SU-DHL-6 (cell line): Measurements from ENCODE around the gene MKX.

Experiments used
- H2AFZ ChIP-seq: fragments of 200-600 bp; sonication (generic); 2 replicates; pipeline ENCODE4 v1.6.1; 2014; ENCODE audit warnings: low read depth, mild to moderate bottlenecking, moderate library complexity, mixed read lengths, antibody characterized with exemption, low read length; ENCODE audit not compliant: severe bottlenecking
- H3F3A ChIP-seq: fragments of 200-600 bp; shearing (Covaris generic); 2 replicates; pipeline ENCODE4 v1.6.0; 2016; ENCODE audit warnings: antibody characterized with exemption, mild to moderate bottlenecking; ENCODE audit not compliant: insufficient read depth
- H3K27ac ChIP-seq: fragments of 200-600 bp; sonication (generic); 2 replicates; pipeline ENCODE4 v1.5.1; 2016; ENCODE audit warnings: low read depth, mild to moderate bottlenecking, low read length, moderate library complexity, mixed read lengths
- H3K27me3 ChIP-seq: fragments of 200-600 bp; sonication (generic), shearing (Covaris generic); 2 replicates; pipeline ENCODE4 v1.6.0; 2014; ENCODE audit warnings: mild to moderate bottlenecking, low read length
- H3K36me3 ChIP-seq: fragments of 200-600 bp; sonication (generic); 2 replicates; pipeline ENCODE4 v1.6.1; 2014; ENCODE audit warnings: mild to moderate bottlenecking, low read length, mixed read lengths
- H3K4me2 ChIP-seq: fragments of 300-600, 200-600 bp; shearing (Covaris generic), sonication (generic); 2 replicates; pipeline ENCODE4 v1.6.0; 2014; ENCODE audit warnings: low read length, low read depth, mild to moderate bottlenecking; ENCODE audit not compliant: poor library complexity, severe bottlenecking
- H3K4me3 ChIP-seq: fragments of 200-600 bp; sonication (generic); 2 replicates; pipeline ENCODE4 v1.5.1; 2014; ENCODE audit warnings: antibody characterized with exemption, low read length, mild to moderate bottlenecking, mixed read lengths; ENCODE audit not compliant: insufficient read depth, poor library complexity, severe bottlenecking
- H3K79me2 ChIP-seq: fragments of 200-600 bp; sonication (generic); 2 replicates; pipeline ENCODE4 v1.6.1; 2014; ENCODE audit warnings: mild to moderate bottlenecking, low read length, moderate library complexity; ENCODE audit not compliant: insufficient read depth
- H3K9ac ChIP-seq: fragments of 200-600 bp; sonication (generic); 2 replicates; pipeline ENCODE4 v1.7.0; 2014; ENCODE audit warnings: mild to moderate bottlenecking, low read length
- H3K9me2 ChIP-seq: fragments of 200-600 bp; sonication (generic); replicated peaks from 2 replicates; pipeline ENCODE4 v1.6.1; 2014; ENCODE audit warnings: low read length; ENCODE audit not compliant: insufficient read depth
- H3K9me3 ChIP-seq: fragments of 200-600 bp; sonication (generic); 2 replicates; pipeline ENCODE4 v1.6.1; 2014; ENCODE audit warnings: low read length, mixed read lengths; ENCODE audit not compliant: insufficient read depth
- H4K20me1 ChIP-seq: fragments of 200-600 bp; sonication (generic); 2 replicates; pipeline ENCODE4 v1.6.1; 2014; ENCODE audit warnings: low read depth, mild to moderate bottlenecking, antibody characterized with exemption, low read length, moderate library complexity, mixed read lengths
- CTCF ChIP-seq: fragments of 200-600 bp; sonication (generic); IDR thresholded peaks from one replicate; pipeline ENCODE4 v1.5.1; 2017; ENCODE audit warnings: antibody characterized with exemption, mild to moderate bottlenecking, low read length, moderate library complexity; ENCODE audit not compliant: insufficient read depth, poor library complexity, severe bottlenecking
- EZH2phosphoT487 ChIP-seq: fragments of 200-600 bp; sonication (generic), shearing (Covaris generic); conservative IDR thresholded peaks from 2 replicates; pipeline ENCODE4 v1.6.1; 2018; ENCODE audit warnings: mild to moderate bottlenecking, antibody characterized with exemption, low read length, moderate library complexity, mixed read lengths

Gene MKX

GRCh38 chr10:27644307-27644939 lies 101.2 kb downstream of the MKX start:
- Histone ChIP-seq H3K27me3 (no peaks in the 10 kb centered on the region), H3K27ac (no peak overlapping the region), H3K4me2 (no peak overlapping the region), H3K9me3 (no peaks in the 10 kb centered on the region), H4K20me1 (no peaks in the 10 kb centered on the region), H3K79me2 (no peaks in the 10 kb centered on the region), H3F3A (no peaks in the 10 kb centered on the region), H3K9me2 (no peaks in the 10 kb centered on the region), H3K36me3 (no peaks in the 10 kb centered on the region), H3K4me3 (no peak overlapping the region), H2AFZ (no peak overlapping the region), H3K9ac (no peak overlapping the region)
- TF ChIP-seq EZH2phosphoT487 = no peak
- no peak for TF ChIP-seq CTCF

- Histone ChIP-seq H3K36me3 (no peaks in the 10 kb centered on the region), H3K27me3 (no peaks in the 10 kb centered on the region), H4K20me1 (no peaks in the 10 kb centered on the region), H2AFZ (no peak overlapping the region), H3K9me2 (no peaks in the 10 kb centered on the region), H3K9me3 (no peaks in the 10 kb centered on the region), H3K4me3 (no peak overlapping the region), H3K79me2 (no peaks in the 10 kb centered on the region), H3K27ac (no peak overlapping the region), H3K4me2 (no peak overlapping the region), H3F3A (no peaks in the 10 kb centered on the region), H3K9ac (no peak overlapping the region)
- no peak for TF ChIP-seq CTCF
- TF ChIP-seq EZH2phosphoT487 = no peak
Observed at GRCh38 chr10:27643301-27643700, 102.3 kb downstream of the MKX start.

- Histone ChIP-seq H4K20me1 (no peaks in the 10 kb centered on the region), H3K9ac (no peak overlapping the region), H3K27me3 (no peaks in the 10 kb centered on the region), H3F3A (no peaks in the 10 kb centered on the region), H3K27ac (no peak overlapping the region), H3K4me3 (no peak overlapping the region), H3K9me3 (no peaks in the 10 kb centered on the region), H3K4me2 (no peak overlapping the region), H3K79me2 (no peaks in the 10 kb centered on the region), H3K9me2 (no peaks in the 10 kb centered on the region), H2AFZ (no peak overlapping the region), H3K36me3 (no peaks in the 10 kb centered on the region)
- no peak for TF ChIP-seq EZH2phosphoT487
- no peak for TF ChIP-seq CTCF
Observed at GRCh38 chr10:27642023-27642589, 103.5 kb downstream of the MKX start.
